Mesenchymal stem cell (in vitro differentiated cells and primary cell): Measurements from ENCODE around the gene ANKH.
"Not testable (repeated sequence)": the region's sequence is repeated elsewhere in the genome, so short reads cannot be mapped to it uniquely, and the experiment has no call there.

Source experiments
- DNase-seq: peaks from one replicate; pipeline ENCODE4 v3.0.0-alpha.2; 2013
- H2AFZ ChIP-seq: one replicate; pipeline ENCODE4 v1.6.1; 2013; ENCODE audit warnings: low read depth, mild to moderate bottlenecking, control low read depth, inconsistent platforms, low read length, moderate library complexity
- H2AK5ac ChIP-seq: 2 replicates; pipeline ENCODE4 v1.6.1; 2013; ENCODE audit warnings: low read length, moderate library complexity, mild to moderate bottlenecking, inconsistent platforms; ENCODE audit not compliant: severe bottlenecking
- H2BK120ac ChIP-seq: one replicate; pipeline ENCODE4 v1.6.1; 2013; ENCODE audit warnings: low read depth, mild to moderate bottlenecking, inconsistent platforms, low read length, moderate library complexity
- H2BK12ac ChIP-seq, 2 experiments: one replicate each; pipeline ENCODE4 v1.6.1; 2013; ENCODE audit warnings: inconsistent platforms in 2 of 2, low read length in 2 of 2, mild to moderate bottlenecking in 2 of 2, moderate library complexity in 2 of 2, control low read depth in 1 of 2
- H2BK15ac ChIP-seq: one replicate; pipeline ENCODE4 v1.6.1; 2013; ENCODE audit warnings: mild to moderate bottlenecking, low read depth, inconsistent platforms; ENCODE audit not compliant: poor library complexity, severe bottlenecking
- H2BK5ac ChIP-seq: 2 replicates; pipeline ENCODE4 v1.6.1; 2013; ENCODE audit warnings: low read depth, mild to moderate bottlenecking, low read length, control low read depth, inconsistent platforms; ENCODE audit not compliant: poor library complexity, severe bottlenecking
- H3K14ac ChIP-seq, 2 experiments: one replicate each; pipeline ENCODE4 v1.6.1; 2013; ENCODE audit warnings: inconsistent platforms in 2 of 2, low read length in 2 of 2, control low read depth in 1 of 2, mild to moderate bottlenecking in 1 of 2, moderate library complexity in 1 of 2
- H3K18ac ChIP-seq, 2 experiments: one replicate each; pipeline ENCODE4 v1.6.1; 2013; ENCODE audit warnings: inconsistent platforms in 2 of 2, low read length in 2 of 2, control low read depth in 1 of 2, low read depth in 1 of 2, mild to moderate bottlenecking in 1 of 2
- H3K23ac ChIP-seq, 2 experiments: one replicate each; pipeline ENCODE4 v1.6.1; 2013; ENCODE audit warnings: inconsistent platforms in 2 of 2, low read length in 2 of 2, mild to moderate bottlenecking in 2 of 2, moderate library complexity in 2 of 2, control low read depth in 1 of 2
- H3K27ac ChIP-seq: 2 replicates; pipeline ENCODE4 v1.5.1; 2013; ENCODE audit warnings: mild to moderate bottlenecking, moderate library complexity, low read length, control low read depth, inconsistent platforms; ENCODE audit not compliant: poor library complexity, severe bottlenecking
- H3K27me3 ChIP-seq, 2 experiments: 2 replicates each; pipeline versions ENCODE4 v1.6.1 to v1.7.0; 2013; ENCODE audit warnings: low read length in 2 of 2, mild to moderate bottlenecking in 2 of 2, moderate library complexity in 2 of 2, control low read depth in 1 of 2, inconsistent platforms in 1 of 2; ENCODE audit not compliant: control insufficient read depth in 1 of 2, insufficient read depth in 1 of 2
- H3K36me3 ChIP-seq, 2 experiments: 2 replicates each; pipeline versions ENCODE4 v1.6.1 to v1.7.0; 2013; ENCODE audit warnings: low read length in 2 of 2, control low read depth in 1 of 2, inconsistent platforms in 1 of 2, low read depth in 1 of 2, mild to moderate bottlenecking in 1 of 2; ENCODE audit not compliant: insufficient read depth in 2 of 2, control insufficient read depth in 1 of 2
- H3K4ac ChIP-seq, 2 experiments: one replicate each; pipeline ENCODE4 v1.6.1; 2013; ENCODE audit warnings: inconsistent platforms in 2 of 2, low read length in 2 of 2, mild to moderate bottlenecking in 2 of 2, moderate library complexity in 2 of 2, control low read depth in 1 of 2, low read depth in 1 of 2
- H3K4me1 ChIP-seq: 2 replicates; pipeline ENCODE4 v1.6.1; 2013; ENCODE audit warnings: low read depth, low read length, control low read depth; ENCODE audit not compliant: control insufficient read depth, insufficient read depth
- H3K4me2 ChIP-seq: 2 replicates; pipeline ENCODE4 v1.6.1; 2013; ENCODE audit warnings: low read length, mild to moderate bottlenecking, inconsistent platforms; ENCODE audit not compliant: poor library complexity, severe bottlenecking
- H3K4me3 ChIP-seq, 2 experiments: 2 replicates each; pipeline versions ENCODE4 v1.5.1 to v1.7.0; 2013; ENCODE audit warnings: low read length in 2 of 2, mild to moderate bottlenecking in 2 of 2, control low read depth in 1 of 2, low read depth in 1 of 2; ENCODE audit not compliant: insufficient read depth in 1 of 2
- H3K79me1 ChIP-seq: replicated peaks from 2 replicates; pipeline ENCODE4 v1.6.1; 2013; ENCODE audit warnings: mild to moderate bottlenecking, control low read depth, low read length, inconsistent platforms; ENCODE audit not compliant: poor library complexity, severe bottlenecking
- H3K9ac ChIP-seq: 2 replicates; pipeline ENCODE4 v1.7.0; 2013; ENCODE audit warnings: mild to moderate bottlenecking, low read length, moderate library complexity
- H3K9me3 ChIP-seq: 2 replicates; pipeline ENCODE4 v1.7.0; 2013; ENCODE audit warnings: mild to moderate bottlenecking, low read length; ENCODE audit not compliant: control insufficient read depth
- H4K8ac ChIP-seq: one replicate; pipeline ENCODE4 v1.6.1; 2013; ENCODE audit warnings: inconsistent platforms, mild to moderate bottlenecking, low read length, moderate library complexity
- H4K91ac ChIP-seq: one replicate; pipeline ENCODE4 v1.6.1; 2013; ENCODE audit warnings: mild to moderate bottlenecking, low read length, inconsistent platforms
- WGBS: methylation state at CpG from one replicate; pipeline ENCODE4 v1.1.7; 2013; ENCODE audit warnings: mixed read lengths; 5-methylcytosine and 5-hydroxymethylcytosine counted together

Gene ANKH

GRCh38 chr5:14824499-14824898 lies 47.1 kb downstream of the ANKH start:
- Histone ChIP-seq H3K27ac (no peak overlapping the region), H3K9ac (no peak overlapping the region), H3K9me3 (no peaks in the 10 kb centered on the region), H3K79me1 (peaks cover 1% of the 10 kb centered on the region), H4K8ac (no peak overlapping the region), H3K36me3 (peaks cover 0 to 10% of the 10 kb centered on the region in 2 experiments), H2BK12ac (no peak overlapping the region), H3K27me3 (no peaks in the 10 kb centered on the region), H3K23ac (no peak overlapping the region), H3K4ac (no peak overlapping the region), H2AK5ac (no peak overlapping the region), H2AFZ (no peak overlapping the region), H2BK15ac (no peak overlapping the region), H3K4me1 (no peaks in the 10 kb centered on the region), H2BK5ac (no peak overlapping the region), H3K14ac (no peak overlapping the region), H3K4me3 (no peak overlapping the region), H4K91ac (no peak overlapping the region), H3K4me2 (no peak overlapping the region), H2BK120ac (no peak overlapping the region), H3K18ac (no peak overlapping the region)
- DNase-seq = no peak
- WGBS = 96% methylated on average over 1 of the region's 3 CpGs

GRCh38 chr5:14821100-14821845 lies 50.3 kb downstream of the ANKH start:
- H3K9ac ChIP-seq = peak overlapping the region; percentile 16
- H2BK12ac ChIP-seq = no peak overlapping the region
- H3K14ac ChIP-seq = no peak overlapping the region
- no peaks in the 10 kb centered on the region for H3K4me1 ChIP-seq
- no peak overlapping the region for H4K8ac ChIP-seq
- no peaks in the 10 kb centered on the region for H3K36me3 ChIP-seq
- no peak for DNase-seq
- no peak overlapping the region for H4K91ac ChIP-seq
- no peak overlapping the region for H2AFZ ChIP-seq
- H3K4ac ChIP-seq = no peak overlapping the region
- H3K4me3 ChIP-seq = no peak overlapping the region
- no peak overlapping the region for H2BK120ac ChIP-seq
- no peaks in the 10 kb centered on the region for H3K27me3 ChIP-seq
- no peak overlapping the region for H3K4me2 ChIP-seq
- no peak overlapping the region for H2AK5ac ChIP-seq
- H3K79me1 ChIP-seq = no peaks in the 10 kb centered on the region
- 84% methylated on average over 2 of the region's 9 CpGs for WGBS
- no peaks in the 10 kb centered on the region for H3K9me3 ChIP-seq
- H3K23ac ChIP-seq = no peak overlapping the region
- H3K18ac ChIP-seq = no peak overlapping the region
- H2BK15ac ChIP-seq = no peak overlapping the region
- H2BK5ac ChIP-seq = no peak overlapping the region
- no peak overlapping the region for H3K27ac ChIP-seq

DNA sequence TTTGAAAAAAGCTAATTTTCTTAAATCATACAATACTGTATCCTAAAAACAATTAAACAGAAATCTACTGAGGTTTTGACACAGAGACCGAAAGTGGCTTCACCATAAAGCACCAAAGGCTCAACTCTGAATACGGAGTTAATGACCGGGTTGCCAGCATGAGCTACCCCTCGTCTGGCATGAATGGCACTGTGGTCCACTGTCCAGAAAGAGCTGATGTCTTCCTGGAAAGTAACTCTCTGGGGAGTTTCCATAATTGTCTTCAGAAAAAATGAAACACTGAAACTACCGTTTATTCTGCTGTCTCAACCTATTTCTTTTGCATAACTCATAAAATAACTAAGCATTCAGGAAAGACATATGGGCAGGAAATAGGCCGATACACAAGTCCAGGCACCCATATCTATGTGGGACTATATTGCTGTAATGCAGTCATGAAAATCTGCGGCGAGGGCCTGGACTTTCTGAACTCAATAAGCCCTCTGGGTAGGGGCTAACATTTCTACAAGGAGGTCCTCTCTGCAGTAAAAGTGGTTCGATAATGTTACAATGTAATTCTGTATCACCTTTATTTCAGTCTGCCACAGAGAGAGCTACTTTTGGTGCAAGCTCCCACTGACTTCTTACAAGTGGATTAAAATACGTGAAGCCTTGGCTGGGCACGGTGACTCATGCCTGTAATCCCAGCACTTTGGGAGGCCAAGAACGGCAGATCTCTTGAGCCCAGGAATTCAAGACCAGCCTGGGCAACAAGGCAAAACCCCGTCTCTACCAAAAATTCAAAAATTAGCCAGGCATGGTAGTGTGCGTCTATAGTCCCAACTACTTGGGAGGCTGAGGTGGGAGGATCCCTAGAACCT lies 52.4 kb downstream of the ANKH start:
- Histone ChIP-seq H3K18ac (no peak overlapping the region), H3K27me3 (no peaks in the 10 kb centered on the region), H2AFZ (no peak overlapping the region), H3K9me3 (no peaks in the 10 kb centered on the region), H2BK12ac (no peak overlapping the region), H3K4ac (no peak overlapping the region), H3K27ac (no peak overlapping the region), H3K14ac (no peak overlapping the region), H2BK120ac (no peak overlapping the region), H4K91ac (no peak overlapping the region), H3K36me3 (peaks cover 0 to under 1% of the 10 kb centered on the region in 2 experiments), H2BK15ac (no peak overlapping the region), H4K8ac (no peak overlapping the region), H3K23ac (no peak overlapping the region), H3K4me1 (no peaks in the 10 kb centered on the region), H3K9ac (no peak overlapping the region), H2BK5ac (no peak overlapping the region), H3K79me1 (no peaks in the 10 kb centered on the region), H3K4me3 (no peak overlapping the region), H2AK5ac (no peak overlapping the region), H3K4me2 (no peak overlapping the region)
- DNase-seq = peak; percentile 29
- 81% methylated on average over 13 of the region's 14 CpGs for WGBS

DNA sequence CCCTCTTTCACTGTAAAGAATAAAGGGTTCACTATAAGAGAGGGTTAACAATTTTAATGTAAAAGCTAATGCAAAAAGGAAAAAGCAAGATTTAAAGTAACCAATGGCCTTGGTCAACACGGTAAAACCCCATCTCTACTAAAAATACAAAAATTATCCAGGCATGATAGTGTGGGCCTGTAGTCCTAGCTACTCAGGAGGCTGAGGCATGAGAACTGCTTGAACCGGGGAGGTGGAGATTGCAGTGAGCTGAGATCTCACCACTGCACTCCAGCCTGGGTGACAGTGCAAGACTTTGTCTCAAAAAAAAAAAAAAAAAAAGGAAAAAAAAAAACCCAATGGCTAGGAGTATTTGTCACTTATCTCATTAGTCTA lies 53.8 kb downstream of the ANKH start:
- 92% methylated on average over 1 of the region's 2 CpGs for WGBS
- H3K18ac ChIP-seq, H3K36me3 ChIP-seq, H3K27me3 ChIP-seq, H2BK120ac ChIP-seq, H3K9me3 ChIP-seq, H3K79me1 ChIP-seq, H2AK5ac ChIP-seq, H3K23ac ChIP-seq, H3K4me2 ChIP-seq, DNase-seq, H3K4me1 ChIP-seq, H2BK12ac ChIP-seq, H4K91ac ChIP-seq, H3K27ac ChIP-seq, H4K8ac ChIP-seq, H2AFZ ChIP-seq, H2BK5ac ChIP-seq, H3K14ac ChIP-seq, H3K4ac ChIP-seq, H2BK15ac ChIP-seq: not testable (repeated sequence)
- H3K4me3 ChIP-seq = peak overlapping the region in 1 of 2 experiments; percentile 41
- peak overlapping the region; percentile 55 for H3K9ac ChIP-seq
